Uterine smooth muscle cell (primary cell): ENCODE results near the gene PDP2. TPM values are rescaled to one million over a fixed set of nuclear protein-coding genes. Genes with fewer than 3 reads are reported as not detected.

Source experiments
- total RNA-seq: library from RNA; depleted of rRNA; stranded (reverse); fragments of >200 nt; gene quantifications from 2 replicates; pipeline ENCODE4 v1.2.3, GENCODE V29; 2014

PDP2 gene, protein sequence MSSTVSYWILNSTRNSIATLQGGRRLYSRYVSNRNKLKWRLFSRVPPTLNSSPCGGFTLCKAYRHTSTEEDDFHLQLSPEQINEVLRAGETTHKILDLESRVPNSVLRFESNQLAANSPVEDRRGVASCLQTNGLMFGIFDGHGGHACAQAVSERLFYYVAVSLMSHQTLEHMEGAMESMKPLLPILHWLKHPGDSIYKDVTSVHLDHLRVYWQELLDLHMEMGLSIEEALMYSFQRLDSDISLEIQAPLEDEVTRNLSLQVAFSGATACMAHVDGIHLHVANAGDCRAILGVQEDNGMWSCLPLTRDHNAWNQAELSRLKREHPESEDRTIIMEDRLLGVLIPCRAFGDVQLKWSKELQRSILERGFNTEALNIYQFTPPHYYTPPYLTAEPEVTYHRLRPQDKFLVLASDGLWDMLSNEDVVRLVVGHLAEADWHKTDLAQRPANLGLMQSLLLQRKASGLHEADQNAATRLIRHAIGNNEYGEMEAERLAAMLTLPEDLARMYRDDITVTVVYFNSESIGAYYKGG
- 17.1 and 17.7 TPM in 2 replicates for total RNA-seq

DNA sequence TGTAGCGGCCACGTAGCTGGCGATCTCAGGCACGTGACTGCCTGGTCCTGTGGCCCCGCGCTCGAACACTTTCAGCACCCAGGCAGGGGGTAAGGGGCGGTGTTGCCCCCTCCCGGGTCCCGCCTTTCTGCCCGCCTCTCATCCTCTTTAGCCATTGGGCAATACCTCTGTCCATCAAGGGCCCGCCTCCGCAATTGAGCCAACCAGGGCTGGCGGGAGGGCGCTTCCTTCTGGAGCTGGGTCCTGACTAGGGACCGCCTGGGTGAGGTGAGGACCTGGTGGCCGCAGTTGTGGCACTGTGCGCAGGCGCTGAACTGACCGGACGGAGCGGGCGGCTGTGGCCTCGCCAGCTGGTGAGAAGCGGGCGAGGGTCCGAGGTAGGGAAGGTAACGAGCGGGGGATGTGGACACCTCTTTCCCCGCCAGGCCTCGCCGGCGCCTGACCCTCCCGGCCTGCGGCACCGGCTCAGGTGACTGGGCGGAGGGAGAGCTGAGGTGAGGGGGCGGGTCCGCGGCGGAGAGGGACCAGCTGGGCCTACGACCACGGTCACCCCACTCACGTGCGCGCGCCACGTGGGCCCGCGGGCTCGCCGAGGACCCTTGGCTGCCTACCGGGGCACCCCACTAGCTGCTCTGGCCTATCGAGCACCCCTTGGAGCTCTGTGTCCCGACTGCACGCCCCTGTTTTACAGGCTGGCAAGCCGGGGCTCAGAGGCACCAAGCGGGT, at the start of gene PDP2:
Gene PDP2, plus strand, starts transcription at position 228 of the 726 bp plus-strand sequence. CDS start 3,770 bp downstream, outside the sequence.

DNA sequence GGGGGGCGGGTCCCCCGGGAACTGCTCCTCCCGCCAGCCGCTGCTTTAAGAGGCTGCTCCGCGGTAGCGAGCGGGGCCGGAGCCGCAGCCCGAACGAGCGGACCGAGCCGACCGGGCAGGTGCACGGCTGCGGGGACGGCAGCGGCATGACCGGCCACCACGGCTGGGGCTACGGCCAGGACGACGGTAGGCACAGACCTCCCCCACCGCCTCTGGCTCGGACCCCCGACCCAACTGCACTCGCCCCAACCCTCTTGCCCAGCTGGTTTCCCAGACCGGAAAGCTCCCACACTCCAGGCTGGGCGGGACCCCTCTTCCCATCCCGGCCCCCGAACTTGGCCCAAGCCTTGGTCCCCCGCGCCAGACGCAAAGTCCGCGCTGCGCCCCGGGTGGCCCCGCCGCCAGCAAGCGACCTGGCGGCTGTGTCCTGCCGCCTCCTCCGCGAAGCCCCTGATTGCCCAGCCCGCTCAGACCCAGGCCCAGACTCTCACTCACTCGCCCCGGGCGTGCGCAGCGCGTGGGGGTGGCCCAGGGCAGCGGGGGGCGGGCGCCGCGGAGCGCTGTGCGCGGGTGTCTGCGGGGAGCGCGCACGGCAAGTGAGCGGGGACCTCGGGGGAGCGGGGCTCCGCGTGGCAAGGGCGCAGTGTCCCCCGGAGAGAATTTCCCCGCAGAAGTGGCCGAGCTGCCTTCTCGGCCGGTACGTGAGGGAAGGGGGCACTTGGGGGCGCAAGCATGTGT, 35.8 kb upstream of the PDP2 start, which contains the start of gene CA7:
Gene CA7, plus strand, starts transcription at position 73 of the 738 bp plus-strand sequence. Its CDS starts 74 bp downstream, at position 147.

DNA sequence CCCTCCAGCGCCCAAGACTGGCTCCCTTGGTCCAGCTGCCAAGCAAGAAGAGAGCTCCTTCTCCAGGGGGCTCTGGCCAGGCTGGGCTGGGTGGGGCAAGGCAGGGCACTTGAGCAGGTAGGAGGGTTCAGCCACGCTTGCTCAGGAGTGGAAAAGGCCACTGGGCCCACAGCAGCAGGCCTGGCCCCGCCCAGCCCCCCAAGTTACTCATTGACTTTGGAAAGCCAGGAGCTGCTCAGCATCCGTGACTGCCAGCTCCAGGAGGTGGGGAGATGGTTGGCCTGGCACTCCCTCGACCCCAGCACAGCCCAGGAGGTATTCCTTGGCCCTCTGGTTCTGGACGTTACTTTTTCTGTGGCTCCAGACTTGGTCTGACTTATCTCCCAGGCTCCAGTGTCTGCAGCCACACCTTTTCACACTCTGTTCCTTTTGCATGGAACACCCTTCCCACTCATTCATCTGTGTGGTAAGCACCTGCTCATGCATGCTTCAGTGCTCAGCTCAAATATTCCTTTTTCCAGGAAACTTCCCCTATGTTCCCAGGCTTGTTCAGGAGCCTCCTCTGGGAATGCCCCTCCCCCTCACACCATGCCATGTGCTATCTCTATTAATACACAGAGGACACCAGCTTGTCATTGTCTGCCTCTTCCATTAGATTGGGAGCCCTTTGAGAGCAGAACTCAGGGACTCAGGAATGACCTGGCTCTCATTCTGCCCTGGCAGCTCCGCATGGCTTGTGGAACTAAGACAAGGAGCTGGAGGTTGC, 38.7 kb downstream of the PDP2 start, which contains the start of gene CDH16:
Gene CDH16, minus strand, starts transcription at position 83 of the 766 bp plus-strand sequence. CDS start 820 bp downstream, outside the sequence.

DNA sequence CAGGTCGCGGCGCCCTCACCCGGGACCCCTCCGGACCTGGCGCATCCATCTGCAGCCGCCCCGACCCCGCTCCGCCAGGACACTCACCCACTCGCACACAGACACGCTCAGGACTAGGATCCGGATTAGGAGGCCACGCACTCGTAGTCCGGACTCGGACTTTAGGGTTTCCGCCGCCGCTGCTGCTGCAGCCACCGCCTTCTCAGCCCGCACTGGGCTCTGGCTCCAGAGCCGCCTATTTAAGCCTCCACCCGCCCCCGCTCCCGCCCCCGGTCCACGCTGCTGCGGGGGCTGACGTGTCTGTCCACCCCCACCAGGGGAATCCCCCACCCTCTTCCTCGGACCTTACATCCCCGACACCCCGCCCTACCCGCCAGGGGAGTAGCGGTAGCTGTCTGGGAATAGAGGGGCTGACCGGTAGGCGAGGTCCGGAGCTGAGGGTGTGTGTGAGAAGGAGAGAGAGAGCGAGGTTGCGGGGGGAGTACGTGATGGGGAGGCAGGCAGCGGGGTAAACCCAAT, 45.1 kb downstream of the PDP2 start, which contains the start of gene RRAD:
Gene RRAD, minus strand, starts transcription at position 214 of the 519 bp plus-strand sequence. CDS start 356 bp downstream, outside the sequence.

DNA sequence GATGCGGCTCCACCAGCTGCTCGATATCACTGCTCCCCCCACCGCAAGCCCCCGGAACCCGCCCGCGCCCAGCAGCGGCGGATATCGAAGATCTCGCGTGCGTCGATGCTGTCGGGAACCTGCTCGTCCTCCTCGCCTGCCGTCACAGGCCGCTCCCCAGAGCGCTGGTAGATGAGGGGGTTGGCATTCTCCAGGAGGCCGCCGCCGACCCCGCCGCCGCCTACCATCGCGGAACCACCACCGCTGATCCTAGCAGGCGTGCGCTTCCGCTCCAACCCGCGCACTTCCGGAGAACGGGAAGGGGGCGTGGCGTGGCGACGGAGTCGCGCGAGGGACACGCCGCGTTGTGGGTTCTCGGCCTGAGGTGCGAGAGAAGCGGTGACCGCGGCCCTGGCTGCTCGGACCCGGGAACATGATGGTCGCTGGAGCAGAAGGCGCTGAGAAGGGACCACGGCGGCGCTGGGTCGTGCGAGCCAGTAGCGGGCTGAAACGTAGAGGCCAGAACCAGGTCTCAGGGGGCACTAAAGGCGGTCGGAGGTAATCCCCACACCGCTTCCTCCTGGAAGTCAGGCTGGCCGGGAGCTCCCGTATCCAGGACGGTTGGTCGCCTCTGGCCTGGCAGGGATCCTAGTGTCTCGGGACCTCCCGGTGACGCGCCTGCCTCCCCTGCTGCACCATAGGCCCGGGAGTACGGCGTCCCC, 54.0 kb downstream of the PDP2 start, which contains the start of gene CIAO2B:
Gene CIAO2B, minus strand, starts transcription at position 265 of the 701 bp plus-strand sequence. Its CDS starts 38 bp downstream, at position 227.

DNA sequence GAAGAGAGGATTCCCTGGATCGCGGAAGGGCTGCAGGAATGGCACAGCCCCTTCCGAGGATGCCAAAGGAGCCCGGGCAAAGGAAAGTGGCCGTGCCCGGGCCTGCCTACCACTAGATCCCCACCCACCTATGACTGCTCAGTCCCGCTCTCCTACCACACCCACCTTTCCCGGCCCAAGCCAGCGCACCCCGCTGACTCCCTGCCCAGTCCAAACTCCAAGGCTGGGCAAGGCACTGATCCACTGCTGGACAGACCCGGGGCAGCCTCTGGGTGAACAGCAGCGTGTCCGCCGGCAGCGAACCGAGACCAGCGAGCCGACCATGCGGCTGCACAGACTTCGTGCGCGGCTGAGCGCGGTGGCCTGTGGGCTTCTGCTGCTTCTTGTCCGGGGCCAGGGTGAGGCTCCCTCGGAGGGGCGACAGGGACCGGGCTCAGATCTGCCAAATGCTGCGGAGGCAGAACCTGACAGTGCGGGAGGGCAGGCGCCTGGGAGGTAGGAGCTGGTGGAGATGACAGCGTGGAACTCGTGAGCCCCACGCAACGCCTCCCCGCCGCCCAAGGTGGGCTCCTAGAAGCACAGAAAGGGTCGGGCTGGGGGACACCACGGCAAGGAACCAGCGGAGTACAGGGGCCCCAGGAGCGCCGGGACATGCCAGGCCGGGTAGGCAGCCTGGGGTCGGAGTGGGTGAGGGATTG, 55.1 kb downstream of the PDP2 start, which contains the start of gene CES2:
Gene CES2, plus strand, starts transcription at position 203 of the 698 bp plus-strand sequence. Its CDS starts 120 bp downstream, at position 323.

Other genes with a start within 250 kb of the PDP2 start
- gene CMTM4, start 183.8 kb upstream of the PDP2 start, total RNA-seq, result 19.6 and 20.6 TPM in 2 replicates
- gene DYNC1LI2, start 128.9 kb upstream of the PDP2 start, total RNA-seq, result 131 and 156 TPM in 2 replicates
- gene TERB1, start 78.9 kb upstream of the PDP2 start, total RNA-seq, result 0.11 TPM in 1 of 2 replicates, not detected in the other
- 69.6 and 122 TPM in 2 replicates for gene NAE1, start 49.5 kb upstream of the PDP2 start, total RNA-seq
- not detected in 2 replicates for gene CA7, start 36.1 kb upstream of the PDP2 start, total RNA-seq
- gene CDH16, start 38.4 kb downstream of the PDP2 start, total RNA-seq, result not detected in 2 replicates
- gene RRAD, start 45.0 kb downstream of the PDP2 start, total RNA-seq, result 3.8 and 8.0 TPM in 2 replicates
- 227 and 229 TPM in 2 replicates for gene CIAO2B, start 53.9 kb downstream of the PDP2 start, total RNA-seq
- 23.8 and 29.5 TPM in 2 replicates for gene CES2, start 55.0 kb downstream of the PDP2 start, total RNA-seq
- gene CES3, start 80.8 kb downstream of the PDP2 start, total RNA-seq, result 0.25 and 0.55 TPM in 2 replicates
- gene CES4A, start 108.1 kb downstream of the PDP2 start, total RNA-seq, result 1.00 and 2.2 TPM in 2 replicates
- gene CBFB, start 148.6 kb downstream of the PDP2 start, total RNA-seq, result 121 and 197 TPM in 2 replicates
- 11.7 and 15.1 TPM in 2 replicates for gene PHAF1, start 229.4 kb downstream of the PDP2 start, total RNA-seq